GM12878 (cell line): ENCODE data around the gene CAPZB. TPM values are rescaled to one million over a fixed set of nuclear protein-coding genes. Genes with fewer than 3 reads are reported as not detected.

Source experiments
- ATAC-seq: fragments of 200-7000 bp; cut with Tn5 transposase; 3 replicates; pipeline ENCODE4 v1.9.1; 2020; ENCODE audit warnings: mild to moderate bottlenecking, moderate library complexity
- BruUV-seq: library from RNA; stranded (reverse); fragments of 400-500 nt; replicated peaks from 2 replicates; lab custom pipeline; 2021; lab: Mats Ljungman, UMichigan
- CTCF ChIA-PET: fragments of 300-600 bp; sonication (Branson Sonifier 250); formaldehyde crosslinking; extraction: SDS; loops from one replicate; lab custom pipeline; 2021; ENCODE audit warnings: inconsistent platforms; lab: Yijun Ruan, JAX
- POLR2A ChIA-PET: fragments of 350-600 bp; formaldehyde crosslinking; extraction: SDS; loops from one replicate; lab custom pipeline; 2021; ENCODE audit warnings: inconsistent platforms; lab: Charles Lee
- RAD21 ChIA-PET: fragments of 300-600 bp; sonication (Branson Sonifier 250); formaldehyde crosslinking; loops from one replicate; lab custom pipeline; 2023; ENCODE audit warnings: antibody characterized with exemption; ENCODE audit not compliant: unreplicated experiment; lab: Charles Lee
- SMC1A ChIA-PET: fragments of 300-600 bp; sonication (Branson Sonifier 250); formaldehyde crosslinking; loops from one replicate; lab custom pipeline; 2023; ENCODE audit not compliant: unreplicated experiment, uncharacterized antibody; lab: Charles Lee
- DNase-seq: peaks from one replicate; pipeline ENCODE4 v3.0.0-alpha.2; 2011; ENCODE audit warnings: low read depth, low spot score
- FAIRE-seq: peaks from 3 replicates; lab custom pipeline; 2011; peaks lifted over from hg19 to GRCh38; lab: Jason Lieb, UNC
- H2AFZ ChIP-seq: 2 replicates; pipeline ENCODE4 v1.6.0; 2011; ENCODE audit warnings: low read depth, low read length, control low read depth; ENCODE audit not compliant: control insufficient read depth
- H3K27ac ChIP-seq: 2 replicates; pipeline ENCODE4 v1.5.1; 2011; ENCODE audit warnings: control low read depth; ENCODE audit not compliant: control insufficient read depth, insufficient read depth
- H3K27me3 ChIP-seq, 2 experiments: replicated peaks in 1 of 2; 2 replicates each; pipeline versions ENCODE4 v1.6.0 to v1.6.1; 2011; ENCODE audit warnings: low read length in 1 of 2; ENCODE audit not compliant: control insufficient read depth in 2 of 2, insufficient read depth in 2 of 2
- H3K36me3 ChIP-seq, 2 experiments: 2 replicates each; pipeline ENCODE4 v1.5.1; 2011; ENCODE audit warnings: low read length in 1 of 2; ENCODE audit not compliant: control insufficient read depth in 2 of 2, insufficient read depth in 2 of 2
- H3K4me1 ChIP-seq: 2 replicates; pipeline ENCODE4 v1.6.1; 2011; ENCODE audit warnings: mild to moderate bottlenecking, low read length, moderate library complexity, mixed read lengths; ENCODE audit not compliant: control insufficient read depth, insufficient read depth
- H3K4me2 ChIP-seq: 2 replicates; pipeline ENCODE4 v1.6.0; 2011; ENCODE audit warnings: control low read depth; ENCODE audit not compliant: control insufficient read depth, insufficient read depth
- H3K4me3 ChIP-seq: fragments of 200-600 bp; sonication (generic); 2 replicates; pipeline ENCODE4 v1.5.1; 2016
- H3K79me2 ChIP-seq: 2 replicates; pipeline ENCODE4 v1.6.0; 2011; ENCODE audit warnings: low read length; ENCODE audit not compliant: control insufficient read depth, insufficient read depth
- H3K9ac ChIP-seq: 2 replicates; pipeline ENCODE4 v1.8.0; 2011; ENCODE audit warnings: low read length, control low read depth, mixed read lengths; ENCODE audit not compliant: control insufficient read depth, insufficient read depth
- H3K9me3 ChIP-seq: replicated peaks from 3 replicates; pipeline ENCODE4 v1.5.1; 2011; ENCODE audit warnings: mild to moderate bottlenecking, low read length; ENCODE audit not compliant: control insufficient read depth, insufficient read depth
- H4K20me1 ChIP-seq: 2 replicates; pipeline ENCODE4 v1.6.0; 2011; ENCODE audit not compliant: control insufficient read depth, insufficient read depth
- BRCA1 ChIP-seq: IDR thresholded peaks from 2 replicates; pipeline ENCODE4 v1.6.1; 2011; ENCODE audit warnings: low read depth, low read length, improper control_type of control experiment
- GATAD2B ChIP-seq: fragments of 450-650 bp; conservative IDR thresholded peaks from 2 replicates; pipeline ENCODE4 v1.6.1; 2017; ENCODE audit warnings: low read depth, mild to moderate bottlenecking, moderate library complexity
- HDAC2 ChIP-seq: fragments of 200-600 bp; sonication (generic); IDR thresholded peaks from 2 replicates; pipeline ENCODE4 v1.6.1; 2017
- HDAC6 ChIP-seq: fragments of 200-600 bp; sonication (generic); IDR thresholded peaks from one replicate; pipeline ENCODE4 v1.8.0; 2017; ENCODE audit warnings: antibody characterized with exemption; ENCODE audit not compliant: unreplicated experiment
- LARP7 ChIP-seq: fragments of 450-650 bp; IDR thresholded peaks from 2 replicates; pipeline ENCODE4 v1.6.1; 2017; ENCODE audit warnings: mild to moderate bottlenecking
- NFIC ChIP-seq: IDR thresholded peaks from 2 replicates; pipeline ENCODE4 v1.6.1; 2012; ENCODE audit warnings: low read depth, mild to moderate bottlenecking, inconsistent platforms, low read length, moderate library complexity
- NFYA ChIP-seq: IDR thresholded peaks from 2 replicates; pipeline ENCODE4 v1.6.1; 2011; ENCODE audit warnings: low read depth, mild to moderate bottlenecking, low read length, improper control_type of control experiment, borderline replicate concordance
- NR2C2 ChIP-seq: IDR thresholded peaks from 2 replicates; pipeline ENCODE4 v1.6.1; 2011; ENCODE audit warnings: borderline replicate concordance, low read depth; ENCODE audit not compliant: control insufficient read depth, insufficient read length
- PAX8 ChIP-seq: fragments of 450-650 bp; IDR thresholded peaks from 2 replicates; pipeline ENCODE4 v1.6.1; 2017; ENCODE audit warnings: mild to moderate bottlenecking, moderate library complexity
- POLR2AphosphoS2 ChIP-seq: IDR thresholded peaks from 2 replicates; pipeline ENCODE4 v1.6.1; 2011; ENCODE audit warnings: low read depth, mild to moderate bottlenecking, low read length, improper control_type of control experiment, moderate library complexity
- RB1 ChIP-seq: fragments of 450-650 bp; formaldehyde crosslinking; IDR thresholded peaks from 2 replicates; pipeline ENCODE4 v1.6.1; 2017; ENCODE audit warnings: mild to moderate bottlenecking, borderline replicate concordance
- RCOR1 ChIP-seq: conservative IDR thresholded peaks from 2 replicates; pipeline ENCODE4 v1.6.1; 2012; ENCODE audit warnings: low read depth, low read length, improper control_type of control experiment
- TCF7 ChIP-seq: IDR thresholded peaks from 2 replicates; pipeline ENCODE4 v1.6.1; 2014; ENCODE audit warnings: antibody characterized with exemption, borderline replicate concordance
- ZNF384 ChIP-seq: IDR thresholded peaks from 2 replicates; pipeline ENCODE4 v1.6.1; 2012; ENCODE audit warnings: low read depth, mild to moderate bottlenecking, low read length, improper control_type of control experiment, borderline replicate concordance
- WGBS: methylation state at CpG from one replicate; pipeline ENCODE4 v1.1.6; 2016; ENCODE audit warnings: low lambda C conversion rate; ENCODE audit not compliant: insufficient replicate concordance, insufficient coverage; ENCODE audit errors: missing lambda C conversion rate; 5-methylcytosine and 5-hydroxymethylcytosine counted together
- in situ Hi-C: fragments of 300-500 bp; cut with MboI; formaldehyde crosslinking; loops from 9 replicates; pipeline ENCODE4 v1.14.3; 2018; ENCODE audit warnings: mixed read lengths
- intact Hi-C: fragments of 100-400 bp; cut with micrococcal nuclease; formaldehyde crosslinking; loops from one replicate; pipeline ENCODE4 v1.14.2; 2022; ENCODE audit not compliant: unreplicated experiment
- polyA plus RNA-seq, 11 experiments: library from polyadenylated mRNA; depleted of rRNA in 4 of 11; unstranded in 6 of 11; stranded (reverse) in 5 of 11; fragments of >200 nt; fragmentation: Nextera tagmentation in 4 of 11; fragmentation: Illumina TruSeq in 1 of 11; extraction: Ambion mirVana in 4 of 11; extraction: Trizol in 1 of 11; gene quantifications; 1 replicate in 1 of 11; 2 replicates in 10 of 11; pipeline versions ENCODE4 v1.2.1 to v1.2.3, GENCODE V29; 2011 to 2016; ENCODE audit warnings: inconsistent platforms in 2 of 11, missing spikeins in 2 of 11, low read depth in 1 of 11
- total RNA-seq, 4 experiments: library from RNA; depleted of rRNA in 3 of 4; stranded (reverse); fragments of >200 nt in 3 of 4; fragmentation: Illumina TruSeq in 1 of 4; extraction: Trizol in 1 of 4; gene quantifications; 2 replicates each; pipeline versions ENCODE4 v1.2.1 to v1.2.3, GENCODE V29; 2013 to 2021
- TF ChIP-seq, protein P1 (sequence below): IDR thresholded peaks from 2 replicates; pipeline ENCODE4 v1.6.1; 2011; ENCODE audit warnings: low read depth, low read length, improper control_type of control experiment, borderline replicate concordance
- TF ChIP-seq, protein P2 (sequence below): fragments of 450-650 bp; formaldehyde crosslinking; IDR thresholded peaks from 2 replicates; pipeline ENCODE4 v1.4.0; 2022; ENCODE audit warnings: mild to moderate bottlenecking, moderate library complexity
- TF ChIP-seq, protein P3 (sequence below): fragments of 450-650 bp; IDR thresholded peaks from 2 replicates; pipeline ENCODE4 v1.6.1; 2018; ENCODE audit warnings: mild to moderate bottlenecking, low read depth, moderate library complexity; ENCODE audit not compliant: partially characterized antibody

The CAPZB gene
- total and polyA plus RNA-seq, 10 of the 15 experiments (the other 5 are each of a cell fraction or from before 2014, with no cell fraction given) = 104 to 454 (median 213) TPM

DNA sequence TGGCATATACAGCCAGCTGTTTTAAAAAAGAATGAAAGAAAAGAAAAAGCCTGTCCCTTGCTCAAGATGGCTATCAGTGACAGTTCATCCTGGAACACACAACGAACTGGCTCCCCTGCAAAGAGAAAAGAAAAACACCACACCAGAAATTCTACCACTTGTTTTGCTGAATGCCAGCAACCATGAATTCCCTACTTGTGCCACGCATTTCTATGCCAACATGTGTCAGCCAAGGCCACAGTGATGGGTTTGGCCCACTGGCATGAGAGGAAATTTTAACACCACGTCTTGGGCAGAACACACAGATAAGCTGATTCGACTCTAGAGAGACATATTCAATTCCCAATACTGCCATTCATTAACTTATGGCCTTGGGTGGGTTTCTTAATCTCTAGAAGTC lies 64.0 kb downstream of the CAPZB start (continued):
- TF ChIP-seq, protein P1, sequence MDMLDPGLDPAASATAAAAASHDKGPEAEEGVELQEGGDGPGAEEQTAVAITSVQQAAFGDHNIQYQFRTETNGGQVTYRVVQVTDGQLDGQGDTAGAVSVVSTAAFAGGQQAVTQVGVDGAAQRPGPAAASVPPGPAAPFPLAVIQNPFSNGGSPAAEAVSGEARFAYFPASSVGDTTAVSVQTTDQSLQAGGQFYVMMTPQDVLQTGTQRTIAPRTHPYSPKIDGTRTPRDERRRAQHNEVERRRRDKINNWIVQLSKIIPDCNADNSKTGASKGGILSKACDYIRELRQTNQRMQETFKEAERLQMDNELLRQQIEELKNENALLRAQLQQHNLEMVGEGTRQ = no peak
- no peak for TF ChIP-seq HDAC6
- TF ChIP-seq TCF7 = no peak
- TF ChIP-seq PAX8 = no peak
- no peak for TF ChIP-seq RCOR1

DNA sequence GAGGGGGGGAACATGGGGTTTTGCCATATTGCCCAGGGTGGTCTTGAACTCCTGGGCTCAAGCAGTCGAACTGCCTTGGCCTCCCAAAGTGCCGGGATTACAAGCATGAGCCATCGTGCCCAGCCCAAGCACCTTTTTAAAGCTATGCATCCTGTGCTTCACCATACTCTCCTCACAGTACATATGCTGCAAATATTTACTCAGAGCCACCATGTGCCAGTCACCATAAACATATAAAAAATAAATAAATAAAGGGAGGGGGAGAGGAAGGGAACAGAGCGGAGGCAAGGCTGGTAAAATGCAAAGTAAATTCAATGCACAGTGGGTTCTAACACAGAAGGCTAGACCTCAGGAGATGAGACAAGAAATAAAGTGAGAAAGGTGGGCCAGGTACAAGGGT lies 64.7 kb downstream of the CAPZB start:
- in situ Hi-C loops (no loop called here), intact Hi-C loops (no loop called here)
- Histone ChIP-seq H2AFZ (no peak overlapping the region), H3K4me3 (no peak overlapping the region), H3K79me2 (peaks cover 46% of the 10 kb centered on the region), H4K20me1 (peaks cover 3% of the 10 kb centered on the region; the same call in 1 of the 2 replicates), H3K36me3 (peaks cover 11 to 13% of the 10 kb centered on the region in 2 experiments), H3K27ac (no peak overlapping the region), H3K9me3 (no peaks in the 10 kb centered on the region), H3K27me3 (no peaks in the 10 kb centered on the region), H3K4me1 (no peaks in the 10 kb centered on the region), H3K9ac (no peak overlapping the region), H3K4me2 (no peak overlapping the region)
- ChIA-PET POLR2A (interaction anchor here (0.6 kb wide), 1 partner anchor 188 kb away, joined by 3 read pairs; no protein-coding TSS in a partner anchor), CTCF (interaction anchor here (1.3 kb wide), 1 partner anchor 30 kb away, joined by 4 read pairs; no protein-coding TSS in a partner anchor), RAD21 (no interaction called here), SMC1A (interaction anchor here (1.2 kb wide), 1 partner anchor 11 kb away, joined by 4 read pairs; no protein-coding TSS in a partner anchor)
- 83% methylated on average over 4 of the region's 4 CpGs for WGBS
- FAIRE-seq (no peak), ATAC-seq (no peak), DNase-seq (no peak)
- BruUV-seq = no TSS peak
- no peak for TF ChIP-seq NR2C2
- no peak for TF ChIP-seq NFIC
- no peak for TF ChIP-seq RB1
- TF ChIP-seq HDAC2 = no peak
- TF ChIP-seq POLR2AphosphoS2 = no peak
- TF ChIP-seq, protein P2, sequence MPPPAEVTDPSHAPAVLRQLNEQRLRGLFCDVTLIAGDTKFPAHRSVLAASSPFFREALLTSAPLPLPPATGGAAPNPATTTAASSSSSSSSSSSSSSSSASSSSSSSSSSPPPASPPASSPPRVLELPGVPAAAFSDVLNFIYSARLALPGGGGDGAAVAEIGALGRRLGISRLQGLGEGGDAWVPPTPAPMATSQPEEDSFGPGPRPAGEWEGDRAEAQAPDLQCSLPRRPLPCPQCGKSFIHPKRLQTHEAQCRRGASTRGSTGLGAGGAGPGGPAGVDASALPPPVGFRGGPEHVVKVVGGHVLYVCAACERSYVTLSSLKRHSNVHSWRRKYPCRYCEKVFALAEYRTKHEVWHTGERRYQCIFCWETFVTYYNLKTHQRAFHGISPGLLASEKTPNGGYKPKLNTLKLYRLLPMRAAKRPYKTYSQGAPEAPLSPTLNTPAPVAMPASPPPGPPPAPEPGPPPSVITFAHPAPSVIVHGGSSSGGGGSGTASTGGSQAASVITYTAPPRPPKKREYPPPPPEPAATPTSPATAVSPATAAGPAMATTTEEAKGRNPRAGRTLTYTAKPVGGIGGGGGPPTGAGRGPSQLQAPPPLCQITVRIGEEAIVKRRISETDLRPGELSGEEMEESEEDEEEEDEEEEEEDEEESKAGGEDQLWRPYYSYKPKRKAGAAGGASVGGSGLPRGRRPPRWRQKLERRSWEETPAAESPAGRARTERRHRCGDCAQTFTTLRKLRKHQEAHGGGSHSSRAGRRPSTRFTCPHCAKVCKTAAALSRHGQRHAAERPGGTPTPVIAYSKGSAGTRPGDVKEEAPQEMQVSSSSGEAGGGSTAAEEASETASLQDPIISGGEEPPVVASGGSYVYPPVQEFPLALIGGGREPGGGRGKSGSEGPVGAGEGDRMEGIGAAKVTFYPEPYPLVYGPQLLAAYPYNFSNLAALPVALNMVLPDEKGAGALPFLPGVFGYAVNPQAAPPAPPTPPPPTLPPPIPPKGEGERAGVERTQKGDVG (CRISPR knock-in tag) = no peak
- TF ChIP-seq, protein P3, sequence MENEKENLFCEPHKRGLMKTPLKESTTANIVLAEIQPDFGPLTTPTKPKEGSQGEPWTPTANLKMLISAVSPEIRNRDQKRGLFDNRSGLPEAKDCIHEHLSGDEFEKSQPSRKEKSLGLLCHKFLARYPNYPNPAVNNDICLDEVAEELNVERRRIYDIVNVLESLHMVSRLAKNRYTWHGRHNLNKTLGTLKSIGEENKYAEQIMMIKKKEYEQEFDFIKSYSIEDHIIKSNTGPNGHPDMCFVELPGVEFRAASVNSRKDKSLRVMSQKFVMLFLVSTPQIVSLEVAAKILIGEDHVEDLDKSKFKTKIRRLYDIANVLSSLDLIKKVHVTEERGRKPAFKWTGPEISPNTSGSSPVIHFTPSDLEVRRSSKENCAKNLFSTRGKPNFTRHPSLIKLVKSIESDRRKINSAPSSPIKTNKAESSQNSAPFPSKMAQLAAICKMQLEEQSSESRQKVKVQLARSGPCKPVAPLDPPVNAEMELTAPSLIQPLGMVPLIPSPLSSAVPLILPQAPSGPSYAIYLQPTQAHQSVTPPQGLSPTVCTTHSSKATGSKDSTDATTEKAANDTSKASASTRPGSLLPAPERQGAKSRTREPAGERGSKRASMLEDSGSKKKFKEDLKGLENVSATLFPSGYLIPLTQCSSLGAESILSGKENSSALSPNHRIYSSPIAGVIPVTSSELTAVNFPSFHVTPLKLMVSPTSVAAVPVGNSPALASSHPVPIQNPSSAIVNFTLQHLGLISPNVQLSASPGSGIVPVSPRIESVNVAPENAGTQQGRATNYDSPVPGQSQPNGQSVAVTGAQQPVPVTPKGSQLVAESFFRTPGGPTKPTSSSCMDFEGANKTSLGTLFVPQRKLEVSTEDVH = no peak
- TF ChIP-seq NFYA = no peak
- no peak for TF ChIP-seq LARP7
- no peak for TF ChIP-seq GATAD2B
- TF ChIP-seq ZNF384 = no peak
- TF ChIP-seq BRCA1 = no peak
